Measurements from ENCODE around the gene CRY2. TPM values are rescaled to one million over a fixed set of nuclear protein-coding genes. Genes with fewer than 3 reads are reported as not detected.

Gene CRY2
- total and polyA plus RNA-seq, 3 donors from 2014 or later, result 80.0 to 124 (median 109) TPM

DNA sequence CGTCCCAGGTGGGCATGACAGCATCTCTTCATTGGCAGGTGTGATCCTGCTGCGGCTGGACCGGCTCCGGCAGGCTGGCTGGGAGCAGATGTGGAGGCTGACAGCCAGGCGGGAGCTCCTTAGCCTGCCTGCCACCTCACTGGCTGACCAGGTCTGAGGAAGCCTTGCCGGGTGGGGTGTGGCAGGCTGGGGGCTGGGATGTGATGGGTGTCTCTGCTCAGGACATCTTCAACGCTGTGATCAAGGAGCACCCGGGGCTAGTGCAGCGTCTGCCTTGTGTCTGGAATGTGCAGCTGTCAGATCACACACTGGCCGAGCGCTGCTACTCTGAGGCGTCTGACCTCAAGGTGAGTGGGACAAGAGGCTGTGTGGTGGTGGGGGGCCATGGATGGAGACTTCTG lies 78.7 kb downstream of the CRY2 start:
- Histone ChIP-seq H3K9me3 (no peaks in the 10 kb centered on the region), H3K27ac (no peak overlapping the region), H3K4me1 (peaks cover 14% of the 10 kb centered on the region), H3K4me3 (no peak overlapping the region), H3K27me3 (no peaks in the 10 kb centered on the region), H3K36me3 (ENCODE audit: low read depth, missing control alignments) (no peaks in the 10 kb centered on the region)
- no peak for TF ChIP-seq POLR2A (IDR thresholded peaks at IDR 0.05)
- TF ChIP-seq, protein P1, sequence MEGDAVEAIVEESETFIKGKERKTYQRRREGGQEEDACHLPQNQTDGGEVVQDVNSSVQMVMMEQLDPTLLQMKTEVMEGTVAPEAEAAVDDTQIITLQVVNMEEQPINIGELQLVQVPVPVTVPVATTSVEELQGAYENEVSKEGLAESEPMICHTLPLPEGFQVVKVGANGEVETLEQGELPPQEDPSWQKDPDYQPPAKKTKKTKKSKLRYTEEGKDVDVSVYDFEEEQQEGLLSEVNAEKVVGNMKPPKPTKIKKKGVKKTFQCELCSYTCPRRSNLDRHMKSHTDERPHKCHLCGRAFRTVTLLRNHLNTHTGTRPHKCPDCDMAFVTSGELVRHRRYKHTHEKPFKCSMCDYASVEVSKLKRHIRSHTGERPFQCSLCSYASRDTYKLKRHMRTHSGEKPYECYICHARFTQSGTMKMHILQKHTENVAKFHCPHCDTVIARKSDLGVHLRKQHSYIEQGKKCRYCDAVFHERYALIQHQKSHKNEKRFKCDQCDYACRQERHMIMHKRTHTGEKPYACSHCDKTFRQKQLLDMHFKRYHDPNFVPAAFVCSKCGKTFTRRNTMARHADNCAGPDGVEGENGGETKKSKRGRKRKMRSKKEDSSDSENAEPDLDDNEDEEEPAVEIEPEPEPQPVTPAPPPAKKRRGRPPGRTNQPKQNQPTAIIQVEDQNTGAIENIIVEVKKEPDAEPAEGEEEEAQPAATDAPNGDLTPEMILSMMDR (IDR thresholded peaks at IDR 0.05), result no peak
- DNase-seq, result no peak
- intact Hi-C loops (cut with DNase I; ENCODE audit: low total_unique reads), result no loop called here
- WGBS, 2 donors, result 83 to 89% methylated on average over 1 to 12 of the region's 12 CpGs

- H3K27me3 ChIP-seq, result no peaks in the 10 kb centered on the region
- TF ChIP-seq POLR2A (IDR thresholded peaks at IDR 0.05), result no peak
- TF ChIP-seq, protein P1 (IDR thresholded peaks at IDR 0.05), result no peak
- no peaks in the 10 kb centered on the region for H3K9me3 ChIP-seq
- H3K36me3 ChIP-seq (ENCODE audit: low read depth, missing control alignments), result no peaks in the 10 kb centered on the region
- H3K4me1 ChIP-seq, result peaks cover 8% of the 10 kb centered on the region
- DNase-seq, result no peak
- intact Hi-C loops (cut with DNase I; ENCODE audit: low total_unique reads), result no loop called here
- WGBS, 2 donors, result 97 to 100% methylated on average over 5 to 12 of the region's 12 CpGs
- no peak overlapping the region for H3K27ac ChIP-seq
- no peak overlapping the region for H3K4me3 ChIP-seq
These were observed 79.5 kb downstream of the CRY2 start for GRCh38 chr11:45926536-45927331.

GRCh38 chr11:45927332-45927683 lies 80.0 kb downstream of the CRY2 start:
- no peak overlapping the region for H3K4me3 ChIP-seq
- no peaks in the 10 kb centered on the region for H3K9me3 ChIP-seq
- intact Hi-C loops (cut with DNase I; ENCODE audit: low total_unique reads), result no loop called here
- peaks cover 2% of the 10 kb centered on the region for H3K4me1 ChIP-seq
- H3K27me3 ChIP-seq, result no peaks in the 10 kb centered on the region
- H3K36me3 ChIP-seq (ENCODE audit: low read depth, missing control alignments), result no peaks in the 10 kb centered on the region
- no peak for TF ChIP-seq POLR2A (IDR thresholded peaks at IDR 0.05)
- TF ChIP-seq, protein P1 (IDR thresholded peaks at IDR 0.05), result no peak
- no peak for DNase-seq
- WGBS, 2 donors, result 73 to 74% methylated on average over 13 to 15 of the region's 15 CpGs
- no peak overlapping the region for H3K27ac ChIP-seq

DNA sequence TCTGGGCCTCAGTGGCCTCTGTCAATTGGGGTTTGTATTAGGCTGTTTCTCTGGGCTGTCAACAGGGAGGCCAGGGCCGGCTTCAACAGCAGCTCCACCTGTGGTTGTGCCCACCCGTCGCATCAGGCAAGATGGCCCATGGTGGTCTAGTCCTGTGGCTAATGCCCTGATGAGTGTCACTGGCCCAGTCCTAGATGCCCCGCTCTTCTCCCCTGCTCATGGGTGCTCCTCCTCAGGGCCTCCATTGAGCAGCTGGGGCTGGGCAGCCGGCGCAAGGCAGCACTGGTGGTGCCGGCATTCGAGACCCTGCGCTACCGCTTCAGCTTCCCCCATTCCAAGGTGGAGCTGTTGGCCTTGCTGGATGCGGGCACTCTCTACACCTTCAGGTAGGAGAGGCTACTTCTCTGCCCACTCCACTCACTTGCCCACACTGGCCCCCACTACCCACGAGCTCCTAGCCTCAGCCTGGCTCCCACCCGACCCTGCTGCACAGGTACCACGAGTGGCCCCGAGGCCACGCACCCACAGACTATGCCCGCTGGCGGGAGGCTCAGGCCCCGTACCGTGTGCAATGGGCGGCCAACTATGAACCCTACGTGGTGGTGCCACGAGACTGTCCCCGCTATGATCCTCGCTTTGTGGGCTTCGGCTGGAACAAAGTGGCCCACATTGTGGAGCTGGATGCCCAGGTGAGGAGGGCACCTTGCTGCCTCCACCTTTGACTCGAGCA lies 80.6 kb downstream of the CRY2 start:
- Histone ChIP-seq H3K9me3 (no peaks in the 10 kb centered on the region), H3K27me3 (no peaks in the 10 kb centered on the region), H3K4me1 (no peaks in the 10 kb centered on the region), H3K36me3 (ENCODE audit: low read depth, missing control alignments) (no peaks in the 10 kb centered on the region), H3K4me3 (no peak overlapping the region), H3K27ac (no peak overlapping the region)
- TF ChIP-seq POLR2A (IDR thresholded peaks at IDR 0.05), result no peak
- TF ChIP-seq, protein P1 (IDR thresholded peaks at IDR 0.05), result no peak
- intact Hi-C loops (cut with DNase I; ENCODE audit: low total_unique reads), result no loop called here
- DNase-seq, result no peak
- WGBS, 2 donors, result 92 to 95% methylated on average over 22 to 27 of the region's 27 CpGs
